SH-SY5Y (cell line): ENCODE data around the gene C12orf56.

Experiments
- GATA2 ChIP-seq: IDR thresholded peaks from 2 replicates; pipeline ENCODE4 v1.6.1; 2011; ENCODE audit warnings: mild to moderate bottlenecking, low read depth, low read length
- GATA3 ChIP-seq: IDR thresholded peaks from 2 replicates; pipeline ENCODE4 v1.6.1; 2011; ENCODE audit warnings: low read depth, mild to moderate bottlenecking, low read length, moderate library complexity

- TF ChIP-seq GATA3 (no peak), GATA2 (no peak)
Measured at GRCh38 chr12:64413884-64414283, 23.3 kb upstream of the C12orf56 start.
